Endodermal cell (in vitro differentiated cells): ENCODE results near the gene KAZN. TPM values are rescaled to one million over a fixed set of nuclear protein-coding genes. Genes with fewer than 3 reads are reported as not detected.

ENCODE experiments used
- DNase-seq: peaks from one replicate; pipeline ENCODE4 v3.0.0-alpha.2; 2017
- H3K27ac ChIP-seq: 2 replicates; pipeline ENCODE4 v1.5.1; 2013; ENCODE audit warnings: mild to moderate bottlenecking, low read depth, low read length, moderate library complexity
- H3K27me3 ChIP-seq: 2 replicates; pipeline ENCODE4 v1.6.1; 2013; ENCODE audit warnings: mild to moderate bottlenecking, low read length, moderate library complexity; ENCODE audit not compliant: insufficient read depth, control insufficient read depth, poor library complexity, severe bottlenecking
- H3K36me3 ChIP-seq: 2 replicates; pipeline ENCODE4 v1.7.0; 2013; ENCODE audit warnings: mild to moderate bottlenecking, low read length, moderate library complexity; ENCODE audit not compliant: control insufficient read depth, insufficient read depth
- H3K4me1 ChIP-seq: one replicate; pipeline ENCODE4 v1.7.0; 2013; ENCODE audit warnings: low read length; ENCODE audit not compliant: control insufficient read depth, insufficient read depth
- H3K4me3 ChIP-seq: 2 replicates; pipeline ENCODE4 v1.5.1; 2013; ENCODE audit warnings: mild to moderate bottlenecking, low read length, moderate library complexity
- H3K9ac ChIP-seq: 2 replicates; pipeline ENCODE4 v1.6.1; 2013; ENCODE audit warnings: mild to moderate bottlenecking, low read length, moderate library complexity; ENCODE audit not compliant: poor library complexity, severe bottlenecking; ENCODE audit errors: extremely low read depth
- H3K9me3 ChIP-seq: 2 replicates; pipeline ENCODE4 v1.6.1; 2013; ENCODE audit warnings: mild to moderate bottlenecking, low read length, moderate library complexity; ENCODE audit not compliant: control insufficient read depth
- H3K27ac Mint-ChIP-seq: 2 replicates; pipeline ENCODE4 v1.8.0; 2020; ENCODE audit warnings: mixed read lengths
- H3K27me3 Mint-ChIP-seq: 2 replicates; pipeline ENCODE4 v1.8.0; 2021; ENCODE audit warnings: mild to moderate bottlenecking, mixed read lengths; ENCODE audit not compliant: insufficient read depth
- H3K36me3 Mint-ChIP-seq: 2 replicates; pipeline ENCODE4 v1.8.0; 2020; ENCODE audit warnings: low read depth, mixed read lengths
- H3K4me1 Mint-ChIP-seq: 2 replicates; pipeline ENCODE4 v1.8.0; 2020; ENCODE audit warnings: mixed read lengths
- H3K4me3 Mint-ChIP-seq: 2 replicates; pipeline ENCODE4 v1.8.0; 2020; ENCODE audit warnings: mild to moderate bottlenecking, moderate library complexity, mixed read lengths
- H3K9me3 Mint-ChIP-seq: 2 replicates; pipeline ENCODE4 v1.8.0; 2020; ENCODE audit warnings: mild to moderate bottlenecking, mixed read lengths
- WGBS, 2 experiments: methylation state at CpG; one replicate each; pipeline versions ENCODE4 v1.1.5 to v1.1.7; 2013; ENCODE audit warnings: missing lambda C conversion rate in 2 of 2, mixed read lengths in 1 of 2; ENCODE audit not compliant: insufficient coverage in 1 of 2, insufficient read length in 1 of 2; 5-methylcytosine and 5-hydroxymethylcytosine counted together
- total RNA-seq, 2 donors: library from RNA; stranded (reverse); fragmentation: NEBNext Ultra II Directional in 1 of 2; extraction: Animal tissue kit (Norgen Biotek cat#: 25700) in 1 of 2; gene quantifications; 2 replicates in 1 of 2; 3 replicates in 1 of 2; pipeline ENCODE4 v1.2.1, GENCODE V29; 2021
- TF ChIP-seq, protein P1 (sequence below): fragments of 200-600 bp; sonication (generic); conservative IDR thresholded peaks from 2 replicates; pipeline ENCODE4 v1.5.0; 2021; ENCODE audit warnings: antibody characterized with exemption, mild to moderate bottlenecking

Gene KAZN
- total RNA-seq, 2 donors from 2014 or later = 12.4 to 13.9 TPM

- H3K4me1 Mint-ChIP-seq = peaks cover 43% of the 10 kb centered on the region
Measured at GRCh38 chr1:14777516-14778506, 179.3 kb downstream of the KAZN start.

GRCh38 chr1:14778541-14778897 lies 180.0 kb downstream of the KAZN start:
- no peaks in the 10 kb centered on the region for H3K27me3 Mint-ChIP-seq
- H3K4me1 ChIP-seq = peaks cover 2% of the 10 kb centered on the region
- H3K4me1 Mint-ChIP-seq = peaks cover 44% of the 10 kb centered on the region
- H3K9ac ChIP-seq = no peak overlapping the region
- no peaks in the 10 kb centered on the region for H3K36me3 ChIP-seq
- H3K36me3 Mint-ChIP-seq = no peaks in the 10 kb centered on the region
- H3K4me3 Mint-ChIP-seq = no peak overlapping the region
- H3K9me3 ChIP-seq = no peaks in the 10 kb centered on the region
- DNase-seq = no peak
- H3K27ac ChIP-seq = no peak overlapping the region
- TF ChIP-seq, protein P1, sequence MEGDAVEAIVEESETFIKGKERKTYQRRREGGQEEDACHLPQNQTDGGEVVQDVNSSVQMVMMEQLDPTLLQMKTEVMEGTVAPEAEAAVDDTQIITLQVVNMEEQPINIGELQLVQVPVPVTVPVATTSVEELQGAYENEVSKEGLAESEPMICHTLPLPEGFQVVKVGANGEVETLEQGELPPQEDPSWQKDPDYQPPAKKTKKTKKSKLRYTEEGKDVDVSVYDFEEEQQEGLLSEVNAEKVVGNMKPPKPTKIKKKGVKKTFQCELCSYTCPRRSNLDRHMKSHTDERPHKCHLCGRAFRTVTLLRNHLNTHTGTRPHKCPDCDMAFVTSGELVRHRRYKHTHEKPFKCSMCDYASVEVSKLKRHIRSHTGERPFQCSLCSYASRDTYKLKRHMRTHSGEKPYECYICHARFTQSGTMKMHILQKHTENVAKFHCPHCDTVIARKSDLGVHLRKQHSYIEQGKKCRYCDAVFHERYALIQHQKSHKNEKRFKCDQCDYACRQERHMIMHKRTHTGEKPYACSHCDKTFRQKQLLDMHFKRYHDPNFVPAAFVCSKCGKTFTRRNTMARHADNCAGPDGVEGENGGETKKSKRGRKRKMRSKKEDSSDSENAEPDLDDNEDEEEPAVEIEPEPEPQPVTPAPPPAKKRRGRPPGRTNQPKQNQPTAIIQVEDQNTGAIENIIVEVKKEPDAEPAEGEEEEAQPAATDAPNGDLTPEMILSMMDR = no peak
- no peaks in the 10 kb centered on the region for H3K9me3 Mint-ChIP-seq
- no peaks in the 10 kb centered on the region for H3K27me3 ChIP-seq
- H3K27ac Mint-ChIP-seq = no peak overlapping the region
- 91 to 100% methylated on average over 2 to 3 of the region's 3 CpGs for WGBS, 2 experiments
- no peak overlapping the region for H3K4me3 ChIP-seq

More at GRCh38 chr1:14777516-14778506, 179.3 kb downstream of the KAZN start:
- Histone ChIP-seq H3K9ac (no peak overlapping the region), H3K4me1 (no peaks in the 10 kb centered on the region), H3K4me3 (no peak overlapping the region), H3K27ac (no peak overlapping the region), H3K27me3 (no peaks in the 10 kb centered on the region), H3K36me3 (no peaks in the 10 kb centered on the region), H3K9me3 (no peaks in the 10 kb centered on the region)
- Mint-ChIP-seq H3K27me3 (no peaks in the 10 kb centered on the region), H3K27ac (no peak overlapping the region), H3K36me3 (no peaks in the 10 kb centered on the region), H3K9me3 (no peaks in the 10 kb centered on the region), H3K4me3 (no peak overlapping the region)
- WGBS, 2 experiments = 64 to 80% methylated on average over 3 to 11 of the region's 11 CpGs
- DNase-seq = no peak
- TF ChIP-seq, protein P1 = no peak

GRCh38 chr1:14778898-14779865 lies 180.7 kb downstream of the KAZN start:
- Mint-ChIP-seq H3K4me3 (no peak overlapping the region), H3K9me3 (no peaks in the 10 kb centered on the region), H3K36me3 (no peaks in the 10 kb centered on the region), H3K4me1 (peaks cover 50% of the 10 kb centered on the region), H3K27me3 (no peaks in the 10 kb centered on the region), H3K27ac (peak overlapping the region; percentile 78)
- H3K4me3 ChIP-seq = no peak overlapping the region
- H3K36me3 ChIP-seq = no peaks in the 10 kb centered on the region
- WGBS, 2 experiments = 57 to 65% methylated on average over 11 to 12 of the region's 12 CpGs
- TF ChIP-seq, protein P1 = peak; percentile 95
- peak; percentile 94 for DNase-seq
- H3K27ac ChIP-seq = peak overlapping the region; percentile 21
- H3K9me3 ChIP-seq = no peaks in the 10 kb centered on the region
- H3K9ac ChIP-seq = no peak overlapping the region
- no peaks in the 10 kb centered on the region for H3K27me3 ChIP-seq
- peaks cover 9% of the 10 kb centered on the region for H3K4me1 ChIP-seq
